ENCODE results near the gene RAP1GAP2.

Gene RAP1GAP2

GRCh38 chr17:2797226-2797625, 988 bp downstream of the RAP1GAP2 start:
- TF ChIP-seq RARB (CRISPR knock-in tag; IDR thresholded peaks at IDR 0.05) (no peak), ZFP30 (CRISPR knock-in tag; IDR thresholded peaks at IDR 0.05) (no peak), TOX (CRISPR knock-in tag; IDR thresholded peaks at IDR 0.05; ENCODE audit: borderline replicate concordance) (no peak), ESRRG (CRISPR knock-in tag; IDR thresholded peaks at IDR 0.05) (no peak), PPARA (CRISPR knock-in tag; IDR thresholded peaks at IDR 0.05; ENCODE audit: borderline replicate concordance) (no peak)
- no peak for ATAC-seq

GRCh38 chr17:2797637-2798036, 1.4 kb downstream of the RAP1GAP2 start:
- TF ChIP-seq OSR1 (CRISPR knock-in tag; IDR thresholded peaks at IDR 0.05) (no peak), ZFP3 (CRISPR knock-in tag; IDR thresholded peaks at IDR 0.05) (no peak), GLIS3 (CRISPR knock-in tag; IDR thresholded peaks at IDR 0.05) (no peak), RARB (CRISPR knock-in tag; IDR thresholded peaks at IDR 0.05) (no peak), ZNF565 (CRISPR knock-in tag; conservative IDR thresholded peaks at IDR 0.05; ENCODE audit: low read depth) (no peak), TOX (CRISPR knock-in tag; IDR thresholded peaks at IDR 0.05; ENCODE audit: borderline replicate concordance) (no peak), ZFP30 (CRISPR knock-in tag; IDR thresholded peaks at IDR 0.05) (no peak), ZNF8 (CRISPR knock-in tag; IDR thresholded peaks at IDR 0.05) (no peak), TCF4 (CRISPR knock-in tag; IDR thresholded peaks at IDR 0.05; ENCODE audit: borderline replicate concordance) (no peak), CSRNP3 (CRISPR knock-in tag; IDR thresholded peaks at IDR 0.05) (no peak)
- peak; percentile 23; the same call in 2 of the 3 replicates for ATAC-seq

- no peak for ATAC-seq
- TF ChIP-seq PPARA (CRISPR knock-in tag; IDR thresholded peaks at IDR 0.05; ENCODE audit: borderline replicate concordance) (no peak), ZNF70 (CRISPR knock-in tag; IDR thresholded peaks at IDR 0.05) (no peak), OSR1 (CRISPR knock-in tag; IDR thresholded peaks at IDR 0.05) (no peak)
Measured at GRCh38 chr17:2798188-2798587, 1.9 kb downstream of the RAP1GAP2 start.

GRCh38 chr17:2798678-2799077, 2.4 kb downstream of the RAP1GAP2 start:
- TF ChIP-seq ARNTL (CRISPR knock-in tag; IDR thresholded peaks at IDR 0.05; ENCODE audit: borderline replicate concordance, low read depth), result no peak
- no peak for TF ChIP-seq GLIS3 (CRISPR knock-in tag; IDR thresholded peaks at IDR 0.05)
- TF ChIP-seq SNAI2 (CRISPR knock-in tag; IDR thresholded peaks at IDR 0.05), result no peak
- no peak for TF ChIP-seq CSDC2 (CRISPR knock-in tag; IDR thresholded peaks at IDR 0.05)
- no peak for TF ChIP-seq ZNF8 (CRISPR knock-in tag; IDR thresholded peaks at IDR 0.05)
- TF ChIP-seq TCF4 (CRISPR knock-in tag; IDR thresholded peaks at IDR 0.05; ENCODE audit: borderline replicate concordance), result no peak
- TF ChIP-seq CREB5 (CRISPR knock-in tag; IDR thresholded peaks at IDR 0.05; ENCODE audit: low read depth), result no peak
- TF ChIP-seq TOX (CRISPR knock-in tag; IDR thresholded peaks at IDR 0.05; ENCODE audit: borderline replicate concordance), result no peak
- no peak for TF ChIP-seq CSRNP3 (CRISPR knock-in tag; IDR thresholded peaks at IDR 0.05)
- TF ChIP-seq POU6F1 (CRISPR knock-in tag; IDR thresholded peaks at IDR 0.05; ENCODE audit: borderline replicate concordance, low read depth), result no peak
- no peak for TF ChIP-seq ZNF565 (CRISPR knock-in tag; conservative IDR thresholded peaks at IDR 0.05; ENCODE audit: low read depth)
- TF ChIP-seq BACH2 (CRISPR knock-in tag; IDR thresholded peaks at IDR 0.05; ENCODE audit: borderline replicate concordance), result no peak
- TF ChIP-seq ZC3H10 (CRISPR knock-in tag; IDR thresholded peaks at IDR 0.05), result no peak
- no peak for TF ChIP-seq ZFP3 (CRISPR knock-in tag; IDR thresholded peaks at IDR 0.05)
- TF ChIP-seq PATZ1 (CRISPR knock-in tag; IDR thresholded peaks at IDR 0.05; ENCODE audit: borderline replicate concordance), result no peak
- TF ChIP-seq ISL1 (CRISPR knock-in tag; IDR thresholded peaks at IDR 0.05), result no peak
- ATAC-seq, result no peak
